Transverse colon (tissue), 3 donors: Measurements from ENCODE around the gene ARHGAP24.

ENCODE experiments used
- CTCF ChIP-seq, 5 experiments: fragments of 200-600 bp in 3 of 5; fragments of 450-650 bp in 2 of 5; sonication (generic) in 3 of 5; IDR thresholded peaks; 1 replicate in 2 of 5; 2 replicates in 3 of 5; pipeline ENCODE4 v1.5.1; 2016 to 2017; ENCODE audit warnings: antibody characterized with exemption in 5 of 5, inconsistent platforms in 3 of 5, mild to moderate bottlenecking in 2 of 5, moderate library complexity in 1 of 5
- EP300 ChIP-seq: sonication (generic); formaldehyde crosslinking; IDR thresholded peaks from one replicate; pipeline ENCODE4 v1.6.1; 2017; ENCODE audit warnings: antibody characterized with exemption, low read depth

DNA sequence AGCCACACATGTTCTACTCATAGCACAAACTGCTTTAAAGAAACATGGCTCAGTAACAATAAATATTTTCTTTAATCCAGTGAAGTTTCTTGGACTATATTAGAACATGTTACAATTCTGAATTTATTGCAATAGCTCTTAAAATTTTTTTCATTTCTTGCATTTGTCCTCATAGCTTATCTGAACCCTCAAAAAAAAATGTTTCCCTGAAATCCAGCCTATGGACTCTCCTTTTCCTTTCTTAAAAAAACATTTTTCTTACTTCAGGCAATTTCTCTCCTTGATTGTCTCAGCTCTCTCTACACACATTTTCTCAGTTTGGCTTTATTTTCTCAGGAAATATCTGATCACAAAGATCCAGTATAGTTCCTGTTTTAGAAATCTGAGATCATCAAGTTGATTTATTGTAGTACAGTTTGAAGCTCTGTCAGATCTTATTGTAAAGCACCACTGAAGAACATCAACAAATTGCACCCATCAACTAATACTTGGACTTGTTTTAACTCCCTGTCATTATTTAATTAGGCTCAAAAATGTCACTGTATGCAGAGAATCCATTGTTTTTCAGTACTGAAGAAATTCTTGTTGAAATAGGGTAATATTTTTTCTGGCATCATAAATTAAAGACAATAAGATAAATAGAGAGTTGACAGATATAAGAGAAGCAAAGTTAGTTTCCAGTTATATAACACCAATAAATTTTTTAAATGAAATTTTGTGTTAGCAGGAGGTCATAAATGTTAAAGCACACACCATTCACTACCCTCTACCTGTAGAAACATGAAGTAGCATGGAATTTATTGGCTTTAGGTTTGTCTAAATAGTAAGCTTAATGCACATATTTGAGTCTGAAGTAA, 317.7 kb downstream of the ARHGAP24 start:
- TF ChIP-seq CTCF (IDR thresholded peaks at IDR 0.05) (no peak), EP300 (no peak)
